NCI-H2196 treated with DMSO at 0.1 percent for 48 hours (cell line): ENCODE results near the gene KYAT1.
"Not testable (repeated sequence)": the region's sequence is repeated elsewhere in the genome, so short reads cannot be mapped to it uniquely, and the experiment has no call there.

Experiments used
- DNase-seq: peaks from one replicate; lab custom pipeline; 2025; ENCODE audit not compliant: unreplicated experiment; lab: John Stamatoyannopoulos, UW

KYAT1 gene

DNA sequence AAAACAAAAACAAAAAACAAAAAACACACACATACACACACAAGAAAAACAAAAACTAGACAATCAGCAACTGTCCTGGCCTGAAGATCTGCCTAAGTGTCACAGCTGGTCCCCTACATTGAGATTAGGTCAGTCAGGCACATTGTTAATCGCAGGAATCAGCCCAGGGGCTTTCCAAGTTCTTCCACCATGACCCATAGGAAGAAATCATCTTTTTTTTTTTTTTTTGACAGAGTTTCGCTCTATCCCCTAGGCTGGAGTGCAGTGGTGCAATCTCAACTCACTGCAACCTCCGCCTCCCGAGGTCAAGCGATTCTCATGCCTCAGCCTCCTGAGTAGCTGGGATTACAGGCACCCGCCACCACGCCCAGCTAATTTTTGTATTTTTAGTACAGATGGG is 38.6 kb downstream of the KYAT1 start:
- DNase-seq = not testable (repeated sequence)

DNA sequence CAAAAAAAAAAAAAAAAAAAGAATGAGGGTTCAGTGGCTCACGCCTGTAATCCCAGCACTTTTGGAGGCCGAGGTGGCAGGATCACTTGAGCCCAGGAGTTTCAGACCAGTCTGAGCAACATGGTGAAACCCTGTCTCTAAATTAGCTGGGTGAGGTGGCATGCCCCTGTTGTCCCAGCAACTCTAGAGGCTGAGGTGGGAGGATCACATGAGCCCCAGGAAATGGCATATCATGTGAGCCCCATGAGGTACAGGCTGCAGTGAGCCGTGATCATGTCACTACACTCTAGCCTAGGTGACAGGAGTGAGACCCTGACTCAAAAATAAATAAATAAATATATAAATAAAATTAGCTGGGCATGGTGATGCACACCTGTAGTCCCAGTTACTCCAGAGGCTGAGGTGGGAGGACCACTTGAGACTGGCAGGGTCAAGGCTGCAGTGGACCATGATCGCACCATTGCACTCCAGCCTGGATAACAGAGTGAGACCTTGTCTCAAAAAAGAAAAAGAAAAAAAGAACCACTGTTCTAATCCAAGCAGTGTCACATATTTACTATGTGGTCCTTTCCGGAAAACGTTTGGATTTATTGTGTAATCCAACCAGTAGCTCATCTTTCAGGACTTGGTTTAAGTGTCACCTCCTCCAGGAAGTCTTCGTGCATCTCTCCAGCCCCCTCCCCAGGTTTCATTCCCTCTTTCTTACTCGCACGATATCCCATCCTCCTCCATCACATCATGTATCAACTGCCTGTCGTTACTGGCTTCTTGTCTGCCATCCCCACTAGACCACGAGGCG is 39.9 kb downstream of the KYAT1 start:
- DNase-seq = no peak

GRCh38 chr9:128840524-128840923 is 41.2 kb downstream of the KYAT1 start:
- DNase-seq = no peak

GRCh38 chr9:128838338-128838737 is 43.4 kb downstream of the KYAT1 start:
- DNase-seq = no peak

DNA sequence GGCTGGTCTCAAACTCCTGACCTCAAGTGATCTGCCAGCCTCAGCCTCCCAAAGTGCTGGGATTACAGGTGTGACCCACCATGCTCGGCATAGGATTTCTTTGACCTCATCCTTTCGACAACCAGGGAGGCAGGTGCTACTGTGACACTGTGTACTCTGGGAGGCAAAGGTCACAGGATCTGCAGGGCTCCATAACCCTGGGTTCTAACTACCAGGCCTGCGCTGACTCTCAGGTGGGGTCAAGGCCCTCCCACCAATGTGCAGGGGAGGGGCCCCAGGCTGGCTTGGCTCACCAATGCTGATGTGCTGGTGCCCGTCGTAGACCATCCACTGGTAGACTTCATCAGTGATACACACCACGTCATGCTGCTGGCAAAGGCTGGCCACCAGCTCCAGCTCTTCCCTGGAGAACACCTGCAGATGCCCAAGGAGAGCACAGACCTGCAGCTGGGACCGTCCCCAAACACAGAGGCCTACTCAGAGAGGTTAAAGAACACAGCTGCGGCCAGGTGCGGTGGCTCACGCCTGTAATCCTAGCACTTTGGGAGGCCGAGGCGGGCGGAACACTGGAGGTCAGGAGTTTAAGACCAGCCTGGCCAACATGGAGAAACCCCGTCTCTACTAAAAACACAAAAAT is 45.1 kb downstream of the KYAT1 start:
- DNase-seq = no peak

DNA sequence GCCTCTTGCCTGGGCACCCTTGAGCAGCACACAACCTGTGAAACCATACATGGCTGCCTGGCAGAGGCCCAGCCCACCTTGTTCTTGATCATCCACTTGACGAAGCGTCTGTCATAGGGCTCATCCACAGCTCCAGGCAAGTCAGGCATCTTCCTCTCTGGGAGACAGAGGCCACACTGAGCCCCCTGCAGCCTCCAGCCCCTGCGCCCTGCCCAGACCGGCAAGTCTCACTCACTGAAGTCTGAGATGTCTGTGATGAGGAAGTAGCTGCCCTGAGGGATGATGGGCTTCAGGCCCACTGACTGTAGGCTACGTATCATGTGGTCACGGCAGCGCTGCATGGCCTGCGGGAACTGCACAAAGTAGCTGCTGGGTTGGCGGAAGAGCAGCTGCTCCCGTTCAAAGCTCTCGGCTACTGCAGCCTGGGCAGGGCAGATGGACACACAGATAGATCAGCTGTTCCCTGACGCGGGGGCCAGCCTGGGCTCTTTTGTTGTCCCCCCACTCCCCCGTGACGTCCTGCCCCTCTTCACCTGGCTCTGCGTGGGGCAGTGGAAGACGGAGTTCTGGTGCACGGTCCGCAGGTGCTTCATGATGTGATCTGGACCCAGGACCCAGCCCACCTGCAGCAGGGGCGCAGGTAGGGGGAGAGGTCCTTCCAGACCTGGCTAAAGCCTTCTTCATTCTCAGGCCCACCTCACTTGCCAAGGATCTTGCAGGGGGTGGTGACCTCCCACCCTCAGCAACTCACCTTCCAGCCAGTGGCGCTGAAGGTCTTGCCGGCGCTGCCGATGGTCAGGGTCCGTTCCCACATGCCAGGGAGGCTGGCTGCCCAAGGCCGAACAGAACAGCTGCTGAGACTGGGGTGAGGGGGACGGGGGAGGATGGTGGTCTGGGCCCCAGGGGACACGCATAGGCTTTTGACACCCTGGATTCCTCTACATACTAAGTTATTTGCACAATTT is 46.2 kb downstream of the KYAT1 start:
- no peak for DNase-seq

DNA sequence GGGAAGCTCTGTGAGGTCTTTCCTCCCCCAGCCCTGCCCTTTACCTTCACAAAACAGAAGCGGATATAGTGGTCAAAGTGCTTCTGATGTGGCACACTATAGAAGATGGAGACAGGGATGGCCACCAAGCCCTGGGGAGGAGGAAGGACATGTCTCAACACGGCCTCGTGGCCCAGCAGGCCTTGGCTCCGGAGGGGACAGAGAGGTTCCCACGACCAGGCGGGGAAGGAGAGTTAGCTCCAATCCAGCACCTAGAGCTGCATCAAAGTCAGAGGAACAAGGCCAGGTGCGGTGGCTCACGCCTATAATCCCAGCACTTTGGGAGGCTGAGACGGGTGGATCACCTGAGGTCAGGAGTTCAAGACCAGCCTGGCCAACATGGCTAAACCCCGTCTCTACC is 48.1 kb downstream of the KYAT1 start:
- DNase-seq = no peak

DNA sequence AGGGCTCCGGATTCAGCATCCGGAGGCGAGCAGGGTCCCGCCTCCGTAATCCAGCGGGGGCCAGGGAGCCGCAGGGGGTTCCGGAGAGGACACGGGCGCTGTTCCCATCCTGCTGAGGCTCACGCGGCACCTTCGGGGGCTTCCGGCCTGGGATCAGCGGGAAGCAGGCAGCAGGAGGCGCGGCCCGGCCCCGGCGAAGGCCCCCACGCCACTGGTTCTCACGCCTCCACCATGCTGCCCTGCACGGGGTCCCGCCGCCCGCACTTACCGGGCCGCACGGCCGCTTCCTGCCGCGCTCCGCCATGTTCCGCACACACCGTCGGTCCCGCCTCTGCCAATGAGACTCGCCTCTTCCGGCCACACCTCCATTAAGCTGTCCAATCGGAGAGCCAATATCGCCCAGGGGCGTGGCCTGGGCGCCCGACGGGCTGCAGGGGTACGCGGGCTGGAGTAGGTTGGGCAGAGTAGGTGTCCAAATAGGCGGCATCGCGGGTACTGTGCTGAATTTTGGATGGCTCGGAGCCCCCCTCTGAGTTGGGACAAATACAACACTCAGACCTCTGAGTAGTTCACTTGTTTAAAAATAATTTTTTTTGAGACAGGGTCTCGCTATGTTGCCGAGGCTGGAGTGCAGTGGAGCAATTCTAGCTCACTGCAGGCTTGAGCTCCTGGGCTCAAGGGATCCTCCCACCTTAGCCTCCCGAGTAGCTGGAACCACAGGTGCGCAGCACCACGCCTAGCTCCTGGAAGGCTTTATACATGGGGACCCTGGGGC is 52.1 kb downstream of the KYAT1 start, which contains the start of gene SPOUT1:
SPOUT1 (minus strand) TSS at position 318 of the 775 bp plus-strand sequence; CDS start at position 304, 14 bp downstream.
- DNase-seq = peak; percentile 82

- DNase-seq = no peak
Observed at GRCh38 chr9:128828719-128829452, 52.9 kb downstream of the KYAT1 start.

DNA sequence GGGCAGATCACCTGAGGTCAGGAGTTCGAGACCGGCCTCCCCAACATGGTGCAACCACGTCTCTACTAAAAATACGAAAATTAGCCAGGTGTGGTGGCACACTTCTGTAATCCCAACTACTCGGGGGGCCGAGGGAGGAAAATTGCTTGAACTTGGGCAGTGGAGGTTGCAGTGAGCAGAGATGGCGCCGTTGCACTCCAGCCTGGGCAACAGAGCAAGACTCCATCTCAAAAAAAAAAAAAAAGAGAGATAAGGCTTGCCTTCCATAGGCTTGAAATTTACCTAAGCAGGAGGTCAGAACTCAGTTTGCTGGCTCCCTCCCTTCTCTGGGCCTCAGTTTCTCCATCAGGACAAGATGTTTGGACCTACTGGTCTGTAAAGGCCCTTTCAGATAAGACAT is 53.5 kb downstream of the KYAT1 start:
- DNase-seq = no peak

DNA sequence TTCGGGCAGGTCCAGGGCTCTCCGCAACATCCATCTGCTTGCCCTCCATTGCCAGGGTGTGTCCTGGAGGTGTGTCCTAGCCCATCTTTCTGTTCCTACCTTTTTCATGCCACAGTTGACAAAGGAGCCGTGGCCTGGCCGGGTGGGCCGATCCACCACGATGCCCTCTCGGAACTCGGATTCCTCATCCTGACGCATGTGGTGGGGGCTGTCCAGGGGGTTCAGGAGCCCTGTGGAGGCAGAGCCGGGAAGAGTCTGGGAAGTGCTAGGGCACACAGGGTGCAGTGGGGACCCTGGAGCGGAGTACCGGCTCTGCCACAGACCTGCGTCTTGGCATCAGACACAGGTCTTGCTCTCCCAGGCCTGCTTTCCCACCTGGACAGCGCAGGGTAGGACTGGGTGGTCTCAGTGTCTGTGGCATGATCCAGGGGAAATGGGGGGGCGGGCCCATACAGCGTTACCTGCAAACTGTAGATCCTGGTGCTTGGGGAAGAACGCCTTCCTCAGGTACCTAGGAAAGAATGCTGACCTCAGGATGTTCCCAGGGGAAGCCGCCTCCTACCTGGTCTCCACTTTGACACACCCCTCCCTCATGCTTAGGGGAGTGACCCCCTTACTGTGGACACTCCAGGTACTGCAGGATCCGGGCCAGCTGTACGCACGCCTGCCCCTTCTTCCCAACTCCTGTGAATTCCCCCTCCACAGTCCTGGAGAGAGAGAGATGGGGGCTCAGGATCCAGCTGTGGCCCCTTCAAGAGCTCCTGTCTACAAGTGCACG is 55.6 kb downstream of the KYAT1 start:
- no peak for DNase-seq

GRCh38 chr9:128824911-128825310 is 56.8 kb downstream of the KYAT1 start:
- no peak for DNase-seq

- no peak for DNase-seq
Observed at GRCh38 chr9:128823903-128824406, 57.8 kb downstream of the KYAT1 start.

DNA sequence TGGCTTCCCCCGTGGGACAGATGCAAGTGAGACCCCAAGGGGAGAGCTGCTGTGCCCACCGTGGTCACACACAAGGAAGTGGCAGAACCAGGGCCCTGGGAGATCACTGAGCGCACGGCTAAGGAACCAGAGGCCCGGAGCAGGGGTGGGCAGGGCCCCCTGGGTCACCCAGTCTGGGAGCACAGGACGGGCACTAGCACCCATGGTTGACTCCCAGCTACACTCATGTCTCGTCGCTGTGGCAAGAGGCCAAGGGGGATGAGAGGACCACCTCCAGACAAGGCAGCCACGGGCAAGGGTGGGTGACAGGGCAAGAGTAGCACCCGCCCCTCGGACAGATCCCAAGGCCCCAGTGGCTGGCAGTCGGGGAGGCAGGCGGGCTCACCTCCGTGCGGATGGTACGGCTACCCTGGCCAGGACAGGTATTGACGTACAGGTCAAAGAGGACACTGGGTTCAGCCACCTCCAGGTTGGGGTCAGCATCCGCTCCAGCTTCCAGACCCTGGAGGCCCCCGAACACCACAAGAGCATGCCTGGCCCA is 58.3 kb downstream of the KYAT1 start:
- DNase-seq = no peak

GRCh38 chr9:128822407-128823042 is 59.2 kb downstream of the KYAT1 start:
- DNase-seq = no peak

DNA sequence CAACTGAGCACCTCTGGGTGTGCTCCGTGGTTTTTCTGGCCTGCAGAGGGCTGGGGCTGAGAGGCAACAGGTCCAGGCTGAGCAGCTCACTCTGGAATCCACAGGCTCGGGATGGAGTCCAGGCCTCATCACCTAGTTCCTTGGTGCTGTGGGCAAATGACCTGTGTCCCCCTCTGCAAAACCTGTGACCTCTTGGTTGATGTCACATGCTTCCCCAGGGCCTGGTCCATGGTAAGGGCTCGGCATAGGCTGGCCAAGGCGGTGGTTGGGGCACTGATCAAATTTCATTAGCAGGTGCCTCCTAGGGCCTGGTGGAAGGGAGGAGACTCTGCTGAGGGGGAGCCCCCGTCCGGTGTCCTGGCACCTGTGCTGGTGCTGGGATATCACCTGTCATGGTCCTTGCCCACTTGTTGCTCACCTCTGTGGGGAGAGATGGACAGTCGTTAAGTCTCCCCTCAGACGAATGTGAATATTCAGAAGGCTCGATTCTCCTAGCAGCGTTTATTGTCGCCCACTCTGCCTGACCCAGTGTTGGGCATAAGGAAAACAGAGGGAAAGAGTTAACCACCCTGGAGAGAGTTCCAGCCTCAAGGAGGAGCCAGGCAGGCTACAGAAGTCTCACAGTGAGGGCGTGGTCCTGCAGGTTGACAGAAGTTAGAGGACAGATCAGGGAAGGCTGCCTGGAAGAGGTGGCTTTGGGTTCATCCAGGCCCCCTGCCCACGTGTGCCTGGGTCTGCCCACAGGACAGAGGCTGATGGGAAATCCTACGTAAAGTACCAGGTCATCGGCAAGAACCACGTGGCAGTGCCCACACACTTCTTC is 60.0 kb downstream of the KYAT1 start:
- DNase-seq = no peak
